SK-N-SH treated with all-trans-retinoic acid at 6 μM for 48 hours (cell line): Measurements from ENCODE around the gene ZCCHC2.

Source experiments
- ATAC-seq: fragments of 200-7000 bp; cut with Tn5 transposase; 3 replicates; pipeline ENCODE4 v1.9.1; 2020; ENCODE audit warnings: mild to moderate bottlenecking, moderate library complexity
- ARNTL ChIP-seq: fragments of 450-650 bp; formaldehyde crosslinking; IDR thresholded peaks from 2 replicates; pipeline ENCODE4 v1.5.0; 2020; ENCODE audit warnings: low read depth, mild to moderate bottlenecking, moderate library complexity, borderline replicate concordance
- BACH2 ChIP-seq: fragments of 250-450 bp; sonication (Bioruptor Pico); IDR thresholded peaks from 2 replicates; pipeline ENCODE4 v1.9.0; 2021; ENCODE audit warnings: mild to moderate bottlenecking, borderline replicate concordance
- CSDC2 ChIP-seq: fragments of 250-450 bp; sonication (Bioruptor Pico); IDR thresholded peaks from 2 replicates; pipeline ENCODE4 v1.5.0; 2020; ENCODE audit warnings: mild to moderate bottlenecking, moderate library complexity
- ESRRG ChIP-seq: fragments of 250-450 bp; sonication (Bioruptor Pico); IDR thresholded peaks from 2 replicates; pipeline ENCODE4 v1.6.1; 2021; ENCODE audit warnings: mild to moderate bottlenecking
- GLIS3 ChIP-seq: fragments of 250-450 bp; sonication (Bioruptor Pico); IDR thresholded peaks from 2 replicates; pipeline ENCODE4 v1.5.0; 2020; ENCODE audit warnings: mild to moderate bottlenecking, moderate library complexity
- ISL1 ChIP-seq: fragments of 250-450 bp; sonication (Bioruptor Pico); IDR thresholded peaks from 2 replicates; pipeline ENCODE4 v2.1.2; 2022; ENCODE audit warnings: mild to moderate bottlenecking, moderate library complexity
- OSR1 ChIP-seq: fragments of 250-450 bp; sonication (Bioruptor Pico); IDR thresholded peaks from 2 replicates; pipeline ENCODE4 v1.8.0; 2022; ENCODE audit warnings: moderate library complexity, mild to moderate bottlenecking, inconsistent platforms
- PPARA ChIP-seq: fragments of 250-450 bp; sonication (Bioruptor Pico); IDR thresholded peaks from 2 replicates; pipeline ENCODE4 v1.5.0; 2020; ENCODE audit warnings: mild to moderate bottlenecking, borderline replicate concordance
- RARB ChIP-seq: fragments of 250-450 bp; sonication (Bioruptor Pico); IDR thresholded peaks from 2 replicates; pipeline ENCODE4 v1.8.0; 2021; ENCODE audit warnings: mild to moderate bottlenecking, moderate library complexity
- SNAI2 ChIP-seq: fragments of 250-450 bp; sonication (Bioruptor Pico); IDR thresholded peaks from 2 replicates; pipeline ENCODE4 v1.5.0; 2020; ENCODE audit warnings: mild to moderate bottlenecking, moderate library complexity
- TCF4 ChIP-seq: fragments of 250-450 bp; sonication (Bioruptor Pico); IDR thresholded peaks from 2 replicates; pipeline ENCODE4 v1.8.0; 2021; ENCODE audit warnings: mild to moderate bottlenecking, moderate library complexity, borderline replicate concordance
- TOX ChIP-seq: fragments of 250-450 bp; sonication (Bioruptor Pico); IDR thresholded peaks from 2 replicates; pipeline ENCODE4 v1.8.0; 2021; ENCODE audit warnings: mild to moderate bottlenecking, moderate library complexity, borderline replicate concordance
- ZC3H10 ChIP-seq: fragments of 250-450 bp; sonication (Bioruptor Pico); IDR thresholded peaks from 2 replicates; pipeline ENCODE4 v1.5.1; 2021; ENCODE audit warnings: mild to moderate bottlenecking, moderate library complexity
- ZFP3 ChIP-seq: fragments of 250-450 bp; sonication (Bioruptor Pico); IDR thresholded peaks from 2 replicates; pipeline ENCODE4 v1.5.0; 2020; ENCODE audit warnings: mild to moderate bottlenecking, moderate library complexity
- ZFP30 ChIP-seq: fragments of 450-650 bp; formaldehyde crosslinking; IDR thresholded peaks from 2 replicates; pipeline ENCODE4 v1.5.0; 2022; ENCODE audit warnings: mild to moderate bottlenecking, moderate library complexity
- ZNF70 ChIP-seq: fragments of 450-650 bp; formaldehyde crosslinking; IDR thresholded peaks from 2 replicates; pipeline ENCODE4 v1.5.0; 2020; ENCODE audit warnings: mild to moderate bottlenecking, moderate library complexity
- ZNF8 ChIP-seq: fragments of 450-650 bp; formaldehyde crosslinking; IDR thresholded peaks from 2 replicates; pipeline ENCODE4 v1.5.0; 2020; ENCODE audit warnings: mild to moderate bottlenecking, moderate library complexity
- TF ChIP-seq, protein P1 (sequence below): fragments of 250-450 bp; sonication (Bioruptor Pico); IDR thresholded peaks from 2 replicates; pipeline ENCODE4 v1.5.1; 2021; ENCODE audit warnings: mild to moderate bottlenecking, moderate library complexity
- TF ChIP-seq, protein P2 (sequence below): fragments of 250-450 bp; sonication (Bioruptor Pico); IDR thresholded peaks from 2 replicates; pipeline ENCODE4 v1.5.1; 2020; ENCODE audit warnings: low read depth, mild to moderate bottlenecking, moderate library complexity
- TF ChIP-seq, protein P3 (sequence below): fragments of 250-450 bp; sonication (Bioruptor Pico); IDR thresholded peaks from 2 replicates; pipeline ENCODE4 v1.5.0; 2020; ENCODE audit warnings: mild to moderate bottlenecking, moderate library complexity

Gene ZCCHC2

DNA sequence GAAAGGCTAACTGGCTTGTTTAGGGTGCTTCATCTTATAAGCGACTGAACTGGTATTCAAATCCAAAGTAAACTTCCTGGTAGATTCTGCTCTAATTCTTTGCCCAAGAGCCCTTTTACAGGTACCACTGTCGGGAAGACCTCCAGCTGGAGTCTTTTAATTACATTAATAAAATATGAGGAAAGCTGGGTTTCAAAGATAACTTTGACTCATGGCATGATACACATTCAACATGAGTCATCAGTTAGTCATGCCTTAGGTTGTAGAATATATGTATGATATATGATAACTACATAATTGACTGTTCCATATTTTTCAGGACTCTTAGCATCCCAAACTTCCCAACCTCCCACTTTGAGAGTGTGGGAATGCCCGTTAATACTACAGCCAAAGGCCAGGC lies 32.3 kb downstream of the ZCCHC2 start:
- no peak for TF ChIP-seq TCF4
- TF ChIP-seq ZFP3 (CRISPR knock-in tag) = no peak
- no peak for TF ChIP-seq PPARA (CRISPR knock-in tag)
- no peak; the same call in 1 of the 2 replicates for TF ChIP-seq ISL1 (CRISPR knock-in tag)
- no peak for TF ChIP-seq RARB (CRISPR knock-in tag)
- TF ChIP-seq CSDC2 = no peak
- TF ChIP-seq ZC3H10 (CRISPR knock-in tag) = no peak
- TF ChIP-seq, protein P1, sequence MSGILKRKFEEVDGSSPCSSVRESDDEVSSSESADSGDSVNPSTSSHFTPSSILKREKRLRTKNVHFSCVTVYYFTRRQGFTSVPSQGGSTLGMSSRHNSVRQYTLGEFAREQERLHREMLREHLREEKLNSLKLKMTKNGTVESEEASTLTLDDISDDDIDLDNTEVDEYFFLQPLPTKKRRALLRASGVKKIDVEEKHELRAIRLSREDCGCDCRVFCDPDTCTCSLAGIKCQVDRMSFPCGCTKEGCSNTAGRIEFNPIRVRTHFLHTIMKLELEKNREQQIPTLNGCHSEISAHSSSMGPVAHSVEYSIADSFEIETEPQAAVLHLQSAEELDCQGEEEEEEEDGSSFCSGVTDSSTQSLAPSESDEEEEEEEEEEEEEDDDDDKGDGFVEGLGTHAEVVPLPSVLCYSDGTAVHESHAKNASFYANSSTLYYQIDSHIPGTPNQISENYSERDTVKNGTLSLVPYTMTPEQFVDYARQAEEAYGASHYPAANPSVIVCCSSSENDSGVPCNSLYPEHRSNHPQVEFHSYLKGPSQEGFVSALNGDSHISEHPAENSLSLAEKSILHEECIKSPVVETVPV (CRISPR knock-in tag) = no peak
- TF ChIP-seq, all 23 proteins: peak for 0
- ATAC-seq = peak; percentile 59

DNA sequence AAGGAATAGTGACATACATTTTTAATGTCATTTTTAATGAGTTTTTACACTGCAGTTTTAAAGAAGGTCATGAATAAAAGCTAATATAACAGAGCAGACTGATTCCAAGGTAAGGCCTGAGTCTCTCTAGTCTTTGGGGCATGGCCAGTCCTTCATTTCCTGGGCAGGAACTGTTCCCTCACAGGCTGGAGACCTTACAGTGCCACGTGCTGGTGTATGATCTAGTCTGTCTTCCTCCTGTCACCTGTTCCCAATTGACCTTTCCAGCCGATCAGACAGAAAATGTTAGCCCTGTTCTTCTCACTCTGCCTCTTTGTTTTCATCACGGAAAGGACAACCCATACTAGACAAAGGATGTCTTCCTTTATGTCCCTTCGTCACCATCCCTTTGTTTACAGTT lies 33.6 kb downstream of the ZCCHC2 start:
- ATAC-seq = no peak
- TF ChIP-seq GLIS3 (CRISPR knock-in tag) (no peak), ZFP3 (CRISPR knock-in tag) (no peak), ZNF70 (CRISPR knock-in tag) (no peak), ZC3H10 (CRISPR knock-in tag) (no peak), TOX (no peak), OSR1 (CRISPR knock-in tag) (no peak), SNAI2 (CRISPR knock-in tag) (no peak)
- TF ChIP-seq, protein P2, sequence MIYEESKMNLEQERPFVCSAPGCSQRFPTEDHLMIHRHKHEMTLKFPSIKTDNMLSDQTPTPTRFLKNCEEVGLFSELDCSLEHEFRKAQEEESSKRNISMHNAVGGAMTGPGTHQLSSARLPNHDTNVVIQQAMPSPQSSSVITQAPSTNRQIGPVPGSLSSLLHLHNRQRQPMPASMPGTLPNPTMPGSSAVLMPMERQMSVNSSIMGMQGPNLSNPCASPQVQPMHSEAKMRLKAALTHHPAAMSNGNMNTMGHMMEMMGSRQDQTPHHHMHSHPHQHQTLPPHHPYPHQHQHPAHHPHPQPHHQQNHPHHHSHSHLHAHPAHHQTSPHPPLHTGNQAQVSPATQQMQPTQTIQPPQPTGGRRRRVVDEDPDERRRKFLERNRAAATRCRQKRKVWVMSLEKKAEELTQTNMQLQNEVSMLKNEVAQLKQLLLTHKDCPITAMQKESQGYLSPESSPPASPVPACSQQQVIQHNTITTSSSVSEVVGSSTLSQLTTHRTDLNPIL (CRISPR knock-in tag) = no peak

DNA sequence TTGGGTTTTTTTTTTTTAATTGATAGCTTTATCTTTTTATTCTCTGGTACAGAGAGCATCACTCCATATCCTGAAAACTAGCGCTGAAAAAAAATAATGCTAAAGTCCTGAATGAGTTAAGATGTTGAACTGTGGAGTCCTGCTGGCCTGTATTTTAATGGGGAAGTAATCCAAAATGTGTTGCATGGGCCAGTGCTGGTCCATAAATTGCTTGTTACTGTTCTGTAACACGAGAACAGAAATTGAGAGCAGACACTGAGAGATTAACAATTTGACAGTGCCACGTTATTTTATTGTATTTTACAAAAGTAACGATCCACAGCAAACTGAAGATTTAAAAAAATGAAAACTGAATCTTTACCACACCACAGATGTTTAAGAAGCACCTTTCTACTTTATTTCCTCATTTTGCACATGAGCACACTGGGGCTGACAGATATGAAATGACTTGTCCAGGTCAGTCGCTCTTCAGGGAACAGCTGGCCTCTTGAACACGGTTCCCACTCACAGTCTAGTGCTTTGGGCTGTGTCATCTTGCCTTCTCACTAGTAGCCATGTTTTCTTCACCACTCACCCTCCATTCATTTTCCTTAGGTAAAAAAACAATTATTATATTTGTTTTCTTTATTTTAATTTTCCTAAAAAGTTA lies 35.3 kb downstream of the ZCCHC2 start:
- TF ChIP-seq ZNF70 (CRISPR knock-in tag) (no peak), OSR1 (CRISPR knock-in tag) (no peak), ESRRG (CRISPR knock-in tag) (no peak), ZC3H10 (CRISPR knock-in tag) (no peak), PPARA (CRISPR knock-in tag) (no peak), ZNF8 (no peak), TCF4 (no peak), ARNTL (CRISPR knock-in tag) (no peak), TOX (no peak), GLIS3 (CRISPR knock-in tag) (no peak), ZFP30 (CRISPR knock-in tag) (no peak), RARB (CRISPR knock-in tag) (no peak), BACH2 (CRISPR knock-in tag) (no peak), CSDC2 (no peak), ZFP3 (CRISPR knock-in tag) (no peak)
- TF ChIP-seq, protein P2 (CRISPR knock-in tag) = no peak
- TF ChIP-seq, protein P1 (CRISPR knock-in tag) = no peak
- TF ChIP-seq, protein P3, sequence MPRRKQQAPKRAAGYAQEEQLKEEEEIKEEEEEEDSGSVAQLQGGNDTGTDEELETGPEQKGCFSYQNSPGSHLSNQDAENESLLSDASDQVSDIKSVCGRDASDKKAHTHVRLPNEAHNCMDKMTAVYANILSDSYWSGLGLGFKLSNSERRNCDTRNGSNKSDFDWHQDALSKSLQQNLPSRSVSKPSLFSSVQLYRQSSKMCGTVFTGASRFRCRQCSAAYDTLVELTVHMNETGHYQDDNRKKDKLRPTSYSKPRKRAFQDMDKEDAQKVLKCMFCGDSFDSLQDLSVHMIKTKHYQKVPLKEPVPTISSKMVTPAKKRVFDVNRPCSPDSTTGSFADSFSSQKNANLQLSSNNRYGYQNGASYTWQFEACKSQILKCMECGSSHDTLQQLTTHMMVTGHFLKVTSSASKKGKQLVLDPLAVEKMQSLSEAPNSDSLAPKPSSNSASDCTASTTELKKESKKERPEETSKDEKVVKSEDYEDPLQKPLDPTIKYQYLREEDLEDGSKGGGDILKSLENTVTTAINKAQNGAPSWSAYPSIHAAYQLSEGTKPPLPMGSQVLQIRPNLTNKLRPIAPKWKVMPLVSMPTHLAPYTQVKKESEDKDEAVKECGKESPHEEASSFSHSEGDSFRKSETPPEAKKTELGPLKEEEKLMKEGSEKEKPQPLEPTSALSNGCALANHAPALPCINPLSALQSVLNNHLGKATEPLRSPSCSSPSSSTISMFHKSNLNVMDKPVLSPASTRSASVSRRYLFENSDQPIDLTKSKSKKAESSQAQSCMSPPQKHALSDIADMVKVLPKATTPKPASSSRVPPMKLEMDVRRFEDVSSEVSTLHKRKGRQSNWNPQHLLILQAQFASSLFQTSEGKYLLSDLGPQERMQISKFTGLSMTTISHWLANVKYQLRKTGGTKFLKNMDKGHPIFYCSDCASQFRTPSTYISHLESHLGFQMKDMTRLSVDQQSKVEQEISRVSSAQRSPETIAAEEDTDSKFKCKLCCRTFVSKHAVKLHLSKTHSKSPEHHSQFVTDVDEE (CRISPR knock-in tag) = no peak
- TF ChIP-seq, all 23 proteins: peak for 0
- ATAC-seq = no peak
